Measurements from ENCODE around the gene KCNQ2. TPM values are rescaled to one million over a fixed set of nuclear protein-coding genes. Genes with fewer than 3 reads are reported as not detected.

KCNQ2 gene
- total RNA-seq, 2 experiments from 2014 or later: not detected

DNA sequence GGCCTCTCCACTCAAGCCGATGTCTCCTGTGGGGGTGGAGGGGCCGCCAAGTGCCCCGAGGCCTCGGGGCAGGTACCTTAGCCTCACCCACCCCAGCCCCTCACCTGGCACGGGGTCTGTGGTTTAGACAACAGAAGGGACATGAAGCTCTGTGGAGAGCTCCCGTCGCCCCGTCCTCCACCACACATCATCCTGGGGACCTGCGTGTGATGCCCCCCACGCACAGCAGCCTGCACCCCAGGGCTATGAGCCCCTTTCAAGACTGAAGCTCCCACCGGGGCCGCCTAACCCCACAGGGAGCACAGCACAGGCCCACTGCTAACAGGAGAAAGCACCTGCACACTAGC, 8.2 kb downstream of the KCNQ2 start:
- ChIA-PET POLR2A (no interaction called here), CTCF (interaction anchor here (0.7 to 1.3 kb wide), 2 partner anchors 18 to 32 kb away, joined by 3 to 4 read pairs; no protein-coding TSS in a partner anchor)

DNA sequence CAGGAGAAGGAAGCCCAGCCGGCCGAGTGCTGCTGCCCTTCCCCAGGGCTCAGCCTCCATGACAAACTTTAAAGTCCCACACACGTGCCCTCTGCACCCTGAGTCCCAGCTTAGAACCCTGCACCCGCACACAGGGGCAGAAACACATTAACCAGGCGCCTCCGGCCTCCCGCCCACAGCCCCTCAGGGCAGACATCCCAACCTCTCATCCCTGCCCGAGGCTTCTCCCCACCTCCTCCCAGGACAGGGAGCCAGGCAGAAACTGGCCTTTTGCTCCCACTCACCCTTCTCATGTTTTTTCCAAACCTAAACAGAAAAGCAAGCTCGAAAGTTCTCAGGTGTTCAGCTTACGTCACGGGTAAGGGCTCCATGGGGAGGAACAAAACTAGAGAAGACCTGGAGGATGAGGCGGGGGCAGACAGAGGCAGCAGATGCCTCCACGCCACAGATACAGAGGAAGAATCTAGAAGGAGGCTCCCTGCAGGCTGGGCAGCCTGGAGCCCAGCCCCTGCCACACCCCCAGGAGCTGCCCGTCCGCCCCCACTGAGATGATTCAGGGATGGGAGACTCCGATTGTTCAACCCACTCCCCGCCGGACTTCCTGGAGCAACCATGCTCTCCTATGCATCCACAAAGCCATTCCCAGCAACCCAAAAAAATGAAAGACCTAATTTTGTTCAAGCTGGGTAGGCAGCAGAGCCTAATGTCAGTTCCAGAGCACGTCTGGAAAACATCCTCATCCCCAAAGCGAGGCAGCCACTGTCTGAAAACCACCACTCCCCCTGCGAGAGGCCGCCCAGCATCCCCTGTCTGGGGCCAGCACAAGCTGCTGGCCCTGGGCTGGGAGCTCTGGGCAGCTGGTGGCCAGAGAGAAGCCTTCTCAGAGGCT, 8.8 kb downstream of the KCNQ2 start:
- ChIA-PET CTCF (interaction anchor here (0.7 to 1.3 kb wide), 2 partner anchors 19 to 33 kb away, joined by 3 to 4 read pairs; no protein-coding TSS in a partner anchor), POLR2A (no interaction called here)

DNA sequence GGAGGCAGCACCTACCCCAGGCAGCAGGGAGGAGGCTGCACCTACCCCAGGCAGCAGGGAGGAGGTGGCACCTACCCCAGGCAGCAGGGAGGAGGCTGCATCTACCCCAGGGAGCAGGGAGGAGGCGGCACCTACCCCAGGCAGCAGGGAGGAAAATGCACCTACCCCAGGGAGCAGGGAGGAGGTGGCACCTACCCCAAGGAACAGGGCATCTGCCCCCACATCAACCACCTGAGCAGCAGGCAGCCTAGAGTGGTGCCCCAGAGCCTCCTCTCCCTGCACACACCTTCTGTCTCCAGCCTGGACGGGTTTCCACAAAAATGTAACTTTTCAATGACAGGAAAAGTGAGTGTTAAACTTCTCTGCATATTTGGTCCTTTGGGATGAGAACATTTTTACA, 10.2 kb downstream of the KCNQ2 start:
- POLR2A ChIA-PET: no interaction called here
- CTCF ChIA-PET: no interaction called here

GRCh38 chr20:63461104-63461763, 11.2 kb downstream of the KCNQ2 start:
- POLR2A ChIA-PET: no interaction called here

GRCh38 chr20:63459070-63459380, 13.4 kb downstream of the KCNQ2 start:
- ChIA-PET CTCF (no interaction called here), POLR2A (no interaction called here)

More at GRCh38 chr20:63461104-63461763, 11.2 kb downstream of the KCNQ2 start:
- CTCF ChIA-PET: no interaction called here

GRCh38 chr20:63458170-63459069, 14.0 kb downstream of the KCNQ2 start:
- POLR2A ChIA-PET: no interaction called here

GRCh38 chr20:63457737-63458136, 14.7 kb downstream of the KCNQ2 start:
- ChIA-PET POLR2A (no interaction called here), CTCF (no interaction called here)

More at GRCh38 chr20:63458170-63459069, 14.0 kb downstream of the KCNQ2 start:
- CTCF ChIA-PET: no interaction called here

GRCh38 chr20:63456429-63457284, 15.8 kb downstream of the KCNQ2 start:
- ChIA-PET CTCF (no interaction called here), POLR2A (no interaction called here)

DNA sequence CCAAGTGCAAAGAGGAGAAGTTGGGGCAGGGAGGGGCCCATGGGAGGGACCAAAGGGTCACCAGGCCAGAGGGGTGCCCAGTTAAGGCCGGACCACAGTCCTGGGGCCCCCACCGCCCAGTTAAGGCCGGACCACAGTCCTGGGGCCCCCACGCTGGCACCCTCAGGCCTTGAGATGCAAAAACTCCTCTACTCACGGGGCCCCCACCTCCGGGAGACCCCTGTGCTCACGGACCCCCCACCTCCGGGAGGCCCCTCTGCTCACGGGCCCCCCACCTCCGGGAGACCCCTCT, 16.9 kb downstream of the KCNQ2 start:
- ChIA-PET CTCF (no interaction called here), POLR2A (no interaction called here)

- ChIA-PET CTCF (no interaction called here), POLR2A (no interaction called here)
These were observed 17.5 kb downstream of the KCNQ2 start for GRCh38 chr20:63454731-63455567.

DNA sequence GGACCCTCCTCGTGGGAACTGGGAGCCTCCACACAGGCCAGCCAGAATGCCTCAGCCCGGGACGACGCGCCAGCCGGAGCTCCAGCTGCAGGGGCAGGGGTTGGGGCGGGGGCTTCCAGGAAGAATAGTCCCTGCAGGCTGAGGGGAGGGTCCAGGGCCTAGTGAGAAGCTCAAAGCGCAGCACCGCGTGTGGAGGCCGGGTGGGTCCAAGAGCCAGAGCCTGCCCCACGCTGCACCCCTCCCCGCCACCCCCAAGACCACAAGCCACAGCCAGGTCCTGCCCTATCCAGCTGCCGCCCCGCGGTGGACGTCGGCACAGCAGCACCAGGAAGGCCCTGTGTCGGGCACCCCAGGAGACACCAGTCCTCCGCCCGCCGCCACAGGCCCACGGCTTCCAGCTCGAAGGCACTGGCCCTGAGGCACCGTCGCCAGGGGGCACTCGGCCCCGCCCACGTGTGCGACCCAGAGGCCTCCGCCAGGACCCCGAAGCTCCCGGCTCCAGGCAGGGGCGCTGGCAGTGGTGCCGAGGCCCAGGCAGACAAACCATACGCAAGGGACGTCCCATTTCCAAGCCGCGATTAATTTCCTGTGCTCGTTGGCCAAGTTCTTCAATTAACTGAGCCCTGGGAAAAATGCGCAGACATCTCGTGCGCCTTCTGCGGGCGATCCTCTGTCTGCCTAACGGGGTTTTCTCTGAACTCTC, 19.5 kb downstream of the KCNQ2 start:
- ChIA-PET CTCF (no interaction called here), POLR2A (no interaction called here)

GRCh38 chr20:63452341-63452740, 20.1 kb downstream of the KCNQ2 start:
- CTCF ChIA-PET: no interaction called here
- POLR2A ChIA-PET: no interaction called here

DNA sequence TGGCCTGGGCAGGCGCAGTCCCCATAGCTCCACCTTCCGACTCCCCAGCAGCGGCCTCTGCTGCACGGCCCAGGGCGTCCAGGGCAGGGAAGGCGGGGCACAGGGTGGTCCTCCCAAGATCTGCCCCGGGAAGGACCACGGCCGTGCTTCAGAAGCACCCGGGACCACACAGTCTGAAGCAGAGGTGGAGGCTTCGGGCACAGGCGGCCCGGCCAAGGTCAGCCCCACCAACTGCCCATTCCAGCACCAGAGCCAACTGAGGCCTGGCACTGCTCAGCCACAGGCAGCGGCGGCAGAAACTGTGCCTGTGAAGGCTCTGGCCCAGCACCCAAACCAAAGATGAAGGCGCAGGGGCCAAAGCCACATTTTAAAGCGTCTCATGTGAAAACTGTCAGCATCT, 20.6 kb downstream of the KCNQ2 start:
- POLR2A ChIA-PET: no interaction called here
- CTCF ChIA-PET: no interaction called here

DNA sequence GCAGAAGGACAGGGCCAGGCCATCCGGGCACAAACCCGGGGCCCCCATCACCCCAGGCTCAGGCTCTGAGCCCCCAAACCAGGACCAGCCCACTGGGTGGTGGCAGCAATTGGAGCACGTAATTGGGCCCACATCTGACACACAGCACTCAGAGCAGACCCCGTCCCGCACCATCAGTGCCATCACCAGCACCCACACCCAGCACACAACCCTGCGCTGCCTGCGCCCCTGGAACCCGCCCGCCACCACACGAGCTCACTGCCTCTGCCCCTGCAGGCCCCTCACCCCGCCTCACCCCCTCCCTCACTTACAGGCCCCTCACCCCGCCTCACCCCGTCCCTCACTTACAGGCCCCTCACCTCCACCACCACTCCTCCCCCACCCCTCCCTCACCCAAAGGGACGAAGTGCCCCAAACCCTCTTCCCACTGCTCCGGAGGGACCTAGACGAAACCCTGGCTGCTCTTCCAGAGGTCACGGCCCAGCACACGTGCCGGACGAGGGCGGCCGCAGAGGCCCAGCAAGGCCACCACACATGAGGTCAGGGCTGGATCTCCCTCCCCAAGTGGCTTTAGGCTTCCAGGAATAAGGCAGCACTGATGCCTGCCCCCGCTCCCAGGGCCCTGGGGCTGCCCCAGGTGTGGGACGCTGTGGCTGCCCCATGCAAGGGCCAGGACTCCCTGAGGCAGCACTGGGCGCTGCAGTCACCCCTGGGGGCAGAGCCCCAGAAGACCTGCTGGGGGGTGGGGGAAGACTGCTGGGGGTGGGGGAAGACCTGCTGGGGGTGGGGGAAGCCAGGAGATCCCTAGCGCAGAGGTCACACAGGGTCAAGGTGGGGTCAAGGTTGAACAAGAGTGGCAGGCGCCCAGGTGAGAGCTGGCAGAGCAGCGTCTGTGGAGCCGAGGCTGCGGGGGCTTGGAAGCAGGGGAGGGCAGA, 22.4 kb downstream of the KCNQ2 start:
- CTCF ChIA-PET: interaction anchor here (0.7 kb wide), 1 partner anchor 155 kb away, joined by 6 read pairs; no protein-coding TSS in a partner anchor
- POLR2A ChIA-PET: no interaction called here

DNA sequence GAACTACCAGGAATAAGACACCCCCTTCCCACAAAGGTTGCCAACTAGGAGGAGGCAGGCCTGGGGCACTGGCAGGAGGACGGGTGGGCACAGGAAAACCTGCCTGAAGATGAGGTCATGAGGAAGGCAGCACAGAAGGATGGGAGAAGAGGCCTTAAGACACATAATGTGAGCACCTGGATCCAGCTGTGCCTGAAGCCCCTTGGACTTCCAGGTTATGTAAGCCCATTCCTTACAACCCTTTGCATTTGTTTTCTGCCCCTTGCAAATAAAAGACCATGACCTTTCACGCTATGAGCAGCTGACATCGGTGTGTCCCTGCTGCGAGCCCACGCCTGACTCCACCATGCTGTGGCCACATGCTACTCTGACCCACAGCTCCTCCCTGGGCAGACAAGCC, 23.4 kb downstream of the KCNQ2 start:
- CTCF ChIA-PET: no interaction called here
- POLR2A ChIA-PET: no interaction called here

GRCh38 chr20:63448031-63448430, 24.4 kb downstream of the KCNQ2 start:
- CTCF ChIA-PET: no interaction called here
- POLR2A ChIA-PET: no interaction called here

GRCh38 chr20:63447320-63447719, 25.1 kb downstream of the KCNQ2 start:
- CTCF ChIA-PET: no interaction called here
- POLR2A ChIA-PET: no interaction called here

Data from activated CD8-positive, alpha-beta memory T cell treated with anti-CD3 and anti-CD28 coated beads for 36 hours (primary cell).